Astrocyte (in vitro differentiated cells and primary cell): ENCODE measurements around the gene ARMH1. TPM values are rescaled to one million over a fixed set of nuclear protein-coding genes. Genes with fewer than 3 reads are reported as not detected.

ENCODE experiments used
- DNase-seq: peaks from one replicate; pipeline ENCODE4 v3.0.0-alpha.2; 2010; ENCODE audit warnings: low read depth
- FAIRE-seq: peaks from 2 replicates; lab custom pipeline; 2011; peaks lifted over from hg19 to GRCh38; lab: Jason Lieb, UNC
- H2AFZ ChIP-seq: 2 replicates; pipeline ENCODE4 v1.6.0; 2012; ENCODE audit warnings: low read depth, low read length, inconsistent platforms
- H3K27ac ChIP-seq: 2 replicates; pipeline ENCODE4 v1.5.1; 2011; ENCODE audit warnings: low read depth, low read length, inconsistent platforms
- H3K27me3 ChIP-seq: 2 replicates; pipeline ENCODE4 v1.6.0; 2011; ENCODE audit warnings: low read length, inconsistent platforms; ENCODE audit not compliant: insufficient read depth
- H3K36me3 ChIP-seq: 2 replicates; pipeline ENCODE4 v1.5.1; 2011; ENCODE audit warnings: low read length, inconsistent platforms; ENCODE audit not compliant: insufficient read depth
- H3K4me1 ChIP-seq: 2 replicates; pipeline ENCODE4 v1.5.1; 2011; ENCODE audit warnings: low read length, inconsistent platforms; ENCODE audit not compliant: insufficient read depth
- H3K4me2 ChIP-seq: 2 replicates; pipeline ENCODE4 v1.6.0; 2012; ENCODE audit warnings: low read length, inconsistent platforms
- H3K4me3 ChIP-seq: 2 replicates; pipeline ENCODE4 v1.5.1; 2011; ENCODE audit warnings: low read depth, mild to moderate bottlenecking, low read length, inconsistent platforms; ENCODE audit not compliant: insufficient read depth
- H3K79me2 ChIP-seq: 2 replicates; pipeline ENCODE4 v1.6.0; 2012; ENCODE audit warnings: mild to moderate bottlenecking, low read length, inconsistent platforms; ENCODE audit not compliant: insufficient read depth
- H3K9ac ChIP-seq: 2 replicates; pipeline ENCODE4 v1.6.0; 2012; ENCODE audit warnings: mild to moderate bottlenecking, low read length, inconsistent platforms
- H3K9me3 ChIP-seq: 2 replicates; pipeline ENCODE4 v1.5.1; 2012; ENCODE audit warnings: low read depth, mild to moderate bottlenecking, low read length, inconsistent platforms; ENCODE audit not compliant: insufficient read depth
- H4K20me1 ChIP-seq: 2 replicates; pipeline ENCODE4 v1.6.0; 2012; ENCODE audit warnings: low read length, inconsistent platforms; ENCODE audit not compliant: insufficient read depth
- H3K27ac Mint-ChIP-seq: one replicate; pipeline ENCODE4 v1.8.0; 2021; ENCODE audit warnings: mild to moderate bottlenecking, mixed read lengths; ENCODE audit not compliant: unreplicated experiment
- H3K27me3 Mint-ChIP-seq: one replicate; pipeline ENCODE4 v1.8.0; 2021; ENCODE audit warnings: low read depth, mixed read lengths; ENCODE audit not compliant: unreplicated experiment
- H3K36me3 Mint-ChIP-seq: one replicate; pipeline ENCODE4 v1.8.0; 2021; ENCODE audit warnings: low read depth, mixed read lengths; ENCODE audit not compliant: unreplicated experiment
- H3K4me1 Mint-ChIP-seq: one replicate; pipeline ENCODE4 v1.8.0; 2021; ENCODE audit warnings: low read depth, mixed read lengths; ENCODE audit not compliant: unreplicated experiment
- H3K4me3 Mint-ChIP-seq: one replicate; pipeline ENCODE4 v1.8.0; 2021; ENCODE audit warnings: mild to moderate bottlenecking, moderate library complexity, mixed read lengths; ENCODE audit not compliant: unreplicated experiment
- H3K9me3 Mint-ChIP-seq: one replicate; pipeline ENCODE4 v1.8.0; 2021; ENCODE audit warnings: mild to moderate bottlenecking, mixed read lengths; ENCODE audit not compliant: unreplicated experiment
- EZH2 ChIP-seq: IDR thresholded peaks from 2 replicates; pipeline ENCODE4 v1.6.1; 2012; ENCODE audit warnings: mild to moderate bottlenecking, low read length, inconsistent platforms; ENCODE audit not compliant: insufficient read depth
- total RNA-seq: library from RNA; stranded (reverse); gene quantifications from 2 replicates; pipeline ENCODE4 v1.2.1, GENCODE V29; 2021
- TF ChIP-seq, protein P1 (sequence below): IDR thresholded peaks from 2 replicates; pipeline ENCODE4 v1.5.1; 2011; ENCODE audit warnings: low read depth, mild to moderate bottlenecking, inconsistent platforms, low read length, moderate library complexity; ENCODE audit not compliant: insufficient read depth

ARMH1 gene
- total RNA-seq, 1 donor from 2014 or later: 2.5 TPM

- no peak overlapping the region for H3K4me3 Mint-ChIP-seq
- H3K4me1 Mint-ChIP-seq: no peaks in the 10 kb centered on the region
- H3K27me3 ChIP-seq: peaks cover 9% of the 10 kb centered on the region
- H3K9ac ChIP-seq: no peak overlapping the region
- no peaks in the 10 kb centered on the region for H3K4me1 ChIP-seq
- DNase-seq (no peak), FAIRE-seq (no peak)
- H3K27ac Mint-ChIP-seq: no peak overlapping the region
- peaks cover 6% of the 10 kb centered on the region for H3K27me3 Mint-ChIP-seq
- no peak overlapping the region for H3K4me2 ChIP-seq
- TF ChIP-seq EZH2: no peak
- TF ChIP-seq, protein P1, sequence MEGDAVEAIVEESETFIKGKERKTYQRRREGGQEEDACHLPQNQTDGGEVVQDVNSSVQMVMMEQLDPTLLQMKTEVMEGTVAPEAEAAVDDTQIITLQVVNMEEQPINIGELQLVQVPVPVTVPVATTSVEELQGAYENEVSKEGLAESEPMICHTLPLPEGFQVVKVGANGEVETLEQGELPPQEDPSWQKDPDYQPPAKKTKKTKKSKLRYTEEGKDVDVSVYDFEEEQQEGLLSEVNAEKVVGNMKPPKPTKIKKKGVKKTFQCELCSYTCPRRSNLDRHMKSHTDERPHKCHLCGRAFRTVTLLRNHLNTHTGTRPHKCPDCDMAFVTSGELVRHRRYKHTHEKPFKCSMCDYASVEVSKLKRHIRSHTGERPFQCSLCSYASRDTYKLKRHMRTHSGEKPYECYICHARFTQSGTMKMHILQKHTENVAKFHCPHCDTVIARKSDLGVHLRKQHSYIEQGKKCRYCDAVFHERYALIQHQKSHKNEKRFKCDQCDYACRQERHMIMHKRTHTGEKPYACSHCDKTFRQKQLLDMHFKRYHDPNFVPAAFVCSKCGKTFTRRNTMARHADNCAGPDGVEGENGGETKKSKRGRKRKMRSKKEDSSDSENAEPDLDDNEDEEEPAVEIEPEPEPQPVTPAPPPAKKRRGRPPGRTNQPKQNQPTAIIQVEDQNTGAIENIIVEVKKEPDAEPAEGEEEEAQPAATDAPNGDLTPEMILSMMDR: no peak
- H3K79me2 ChIP-seq: no peaks in the 10 kb centered on the region
- no peak overlapping the region for H3K4me3 ChIP-seq
- peaks cover 11% of the 10 kb centered on the region for H3K36me3 Mint-ChIP-seq
- H2AFZ ChIP-seq: no peak overlapping the region
- no peak overlapping the region for H3K27ac ChIP-seq
- H3K9me3 Mint-ChIP-seq: no peaks in the 10 kb centered on the region
- no peaks in the 10 kb centered on the region for H4K20me1 ChIP-seq
- no peaks in the 10 kb centered on the region for H3K9me3 ChIP-seq
- no peaks in the 10 kb centered on the region for H3K36me3 ChIP-seq
These were observed 18.6 kb downstream of the ARMH1 start for GRCh38 chr1:44693159-44693558.

- H3K27ac Mint-ChIP-seq: no peak overlapping the region
- peaks cover 2% of the 10 kb centered on the region for H3K27me3 Mint-ChIP-seq
- H3K9ac ChIP-seq: no peak overlapping the region
- no peaks in the 10 kb centered on the region for H3K36me3 ChIP-seq
- no peaks in the 10 kb centered on the region for H3K9me3 Mint-ChIP-seq
- no peak overlapping the region for H3K27ac ChIP-seq
- H4K20me1 ChIP-seq: no peaks in the 10 kb centered on the region
- H3K4me1 Mint-ChIP-seq: no peaks in the 10 kb centered on the region
- no peaks in the 10 kb centered on the region for H3K79me2 ChIP-seq
- H3K4me3 ChIP-seq: no peak overlapping the region
- H3K27me3 ChIP-seq: peaks cover 9% of the 10 kb centered on the region
- H3K4me1 ChIP-seq: no peaks in the 10 kb centered on the region
- no peak for FAIRE-seq
- H3K4me3 Mint-ChIP-seq: no peak overlapping the region
- H3K36me3 Mint-ChIP-seq: peaks cover 11% of the 10 kb centered on the region
- H2AFZ ChIP-seq: no peak overlapping the region
- no peak for TF ChIP-seq EZH2
- TF ChIP-seq, protein P1: no peak
- no peak overlapping the region for H3K4me2 ChIP-seq
- no peak for DNase-seq
- H3K9me3 ChIP-seq: no peaks in the 10 kb centered on the region
These were observed 19.4 kb downstream of the ARMH1 start for GRCh38 chr1:44693900-44694299.

DNA sequence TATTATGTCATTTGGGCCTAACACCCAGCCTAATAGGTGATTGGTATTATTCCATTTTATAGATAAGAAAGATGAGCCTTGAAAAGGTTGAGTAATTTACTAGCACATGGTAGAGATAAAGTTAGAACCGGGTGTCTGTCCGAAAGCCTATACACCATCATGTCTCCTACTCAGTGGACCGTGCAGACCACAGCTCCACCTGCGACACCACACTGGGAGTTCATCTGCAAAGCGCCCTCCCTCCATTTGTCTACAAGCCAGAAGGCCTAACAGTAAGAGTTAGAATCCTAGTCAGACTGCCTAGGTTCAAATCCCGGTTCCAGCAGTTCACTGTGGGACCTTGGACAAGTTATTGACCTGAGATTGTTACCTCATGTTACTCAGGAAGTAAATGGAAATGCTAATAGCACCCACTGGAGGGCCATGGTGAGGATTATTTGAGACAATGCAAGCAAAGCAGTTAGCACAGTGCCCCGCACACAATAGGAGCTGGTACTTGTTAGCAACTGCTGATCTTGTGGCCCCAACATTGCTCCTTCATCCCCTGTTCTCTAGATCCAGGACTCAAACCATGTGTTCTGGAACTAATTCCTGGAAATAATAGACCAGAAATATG lies 20.5 kb downstream of the ARMH1 start:
- H3K9me3 Mint-ChIP-seq: no peaks in the 10 kb centered on the region
- no peak for TF ChIP-seq EZH2
- TF ChIP-seq, protein P1: no peak
- H3K27ac ChIP-seq: no peak overlapping the region
- H3K27me3 Mint-ChIP-seq: peaks cover 4% of the 10 kb centered on the region
- H3K9ac ChIP-seq: no peak overlapping the region
- no peaks in the 10 kb centered on the region for H3K4me1 Mint-ChIP-seq
- H3K79me2 ChIP-seq: no peaks in the 10 kb centered on the region
- H3K4me3 Mint-ChIP-seq: no peak overlapping the region
- peaks cover 11% of the 10 kb centered on the region for H3K36me3 Mint-ChIP-seq
- no peak overlapping the region for H3K4me2 ChIP-seq
- no peak overlapping the region for H3K4me3 ChIP-seq
- peaks cover 9% of the 10 kb centered on the region for H3K27me3 ChIP-seq
- FAIRE-seq (no peak), DNase-seq (no peak)
- H4K20me1 ChIP-seq: no peaks in the 10 kb centered on the region
- H3K4me1 ChIP-seq: no peaks in the 10 kb centered on the region
- H3K36me3 ChIP-seq: no peaks in the 10 kb centered on the region
- H3K9me3 ChIP-seq: no peaks in the 10 kb centered on the region
- no peak overlapping the region for H3K27ac Mint-ChIP-seq
- no peak overlapping the region for H2AFZ ChIP-seq
